IMR-90 (cell line): ENCODE data around the gene PXN.

Source experiments
- BHLHE40 ChIP-seq: fragments of 150-350 bp; IDR thresholded peaks from 2 replicates; pipeline ENCODE4 v1.6.1; 2016; ENCODE audit warnings: mild to moderate bottlenecking, low read depth, low read length
- CHD1 ChIP-seq: IDR thresholded peaks from 2 replicates; pipeline ENCODE4 v1.6.1; 2012; ENCODE audit warnings: low read depth, low read length, improper control_type of control experiment
- FOS ChIP-seq: fragments of 150-350 bp; IDR thresholded peaks from 2 replicates; pipeline ENCODE4 v1.6.1; 2016; ENCODE audit warnings: low read depth, low read length
- MAFK ChIP-seq: IDR thresholded peaks from 2 replicates; pipeline ENCODE4 v1.6.1; 2012; ENCODE audit warnings: low read depth, low read length, improper control_type of control experiment
- MAZ ChIP-seq: IDR thresholded peaks from 2 replicates; pipeline ENCODE4 v1.6.1; 2012; ENCODE audit warnings: low read depth, mild to moderate bottlenecking, low read length, improper control_type of control experiment, moderate library complexity, borderline replicate concordance
- MXI1 ChIP-seq: IDR thresholded peaks from 2 replicates; pipeline ENCODE4 v1.6.1; 2012; ENCODE audit warnings: low read depth, mild to moderate bottlenecking, low read length, moderate library complexity, borderline replicate concordance
- NFE2L2 ChIP-seq: fragments of 150-350 bp; IDR thresholded peaks from 2 replicates; pipeline ENCODE4 v1.6.1; 2016; ENCODE audit warnings: low read depth, mild to moderate bottlenecking, low read length
- POLR2A ChIP-seq: IDR thresholded peaks from 2 replicates; pipeline ENCODE4 v1.6.1; 2012; ENCODE audit warnings: mild to moderate bottlenecking, low read depth, low read length
- RAD21 ChIP-seq: IDR thresholded peaks from 2 replicates; pipeline ENCODE4 v1.6.1; 2012; ENCODE audit warnings: low read length, improper control_type of control experiment
- RCOR1 ChIP-seq: IDR thresholded peaks from 2 replicates; pipeline ENCODE4 v1.6.1; 2012; ENCODE audit warnings: mild to moderate bottlenecking, low read length, improper control_type of control experiment; ENCODE audit not compliant: insufficient replicate concordance
- RFX5 ChIP-seq: IDR thresholded peaks from 2 replicates; pipeline ENCODE4 v1.8.0; 2012; ENCODE audit warnings: low read depth, mild to moderate bottlenecking, low read length, moderate library complexity
- SMC3 ChIP-seq: fragments of 150-350 bp; IDR thresholded peaks from 2 replicates; pipeline ENCODE4 v1.6.1; 2016; ENCODE audit warnings: low read depth, mild to moderate bottlenecking, antibody characterized with exemption, low read length, moderate library complexity
- TF ChIP-seq, protein P1 (sequence below): conservative IDR thresholded peaks from 2 replicates; pipeline ENCODE4 v1.5.1; 2012; ENCODE audit warnings: mild to moderate bottlenecking, low read depth, low read length, improper control_type of control experiment
- TF ChIP-seq, protein P2 (sequence below): fragments of 150-350 bp; IDR thresholded peaks from 2 replicates; pipeline ENCODE4 v1.6.1; 2017; ENCODE audit warnings: mild to moderate bottlenecking, antibody characterized with exemption, low read length, low read depth

DNA sequence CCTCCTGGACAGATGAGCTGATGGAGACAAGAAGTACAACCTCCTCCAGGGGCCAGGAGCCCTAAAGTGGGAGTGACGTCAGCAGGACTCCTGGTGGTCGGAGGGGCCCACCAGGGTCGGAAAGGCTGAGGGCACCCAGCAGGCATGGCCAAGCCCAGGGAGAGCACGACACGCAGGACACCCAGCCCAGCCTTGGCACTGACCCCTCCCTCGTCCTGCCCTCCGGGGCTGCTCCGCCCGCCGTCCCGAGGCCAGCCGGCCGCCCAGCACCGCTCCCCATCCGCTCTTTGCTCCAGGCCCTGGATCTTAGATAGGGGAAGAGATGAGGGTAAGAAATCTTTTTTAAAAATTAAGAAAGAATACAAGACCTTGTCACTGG, 50.2 kb downstream of the PXN start:
- TF ChIP-seq RAD21 (no peak), NFE2L2 (no peak), POLR2A (no peak), RFX5 (no peak), MAZ (no peak), RCOR1 (no peak), CHD1 (no peak), SMC3 (no peak), FOS (no peak), BHLHE40 (no peak), MAFK (no peak), MXI1 (no peak)
- TF ChIP-seq, protein P1, sequence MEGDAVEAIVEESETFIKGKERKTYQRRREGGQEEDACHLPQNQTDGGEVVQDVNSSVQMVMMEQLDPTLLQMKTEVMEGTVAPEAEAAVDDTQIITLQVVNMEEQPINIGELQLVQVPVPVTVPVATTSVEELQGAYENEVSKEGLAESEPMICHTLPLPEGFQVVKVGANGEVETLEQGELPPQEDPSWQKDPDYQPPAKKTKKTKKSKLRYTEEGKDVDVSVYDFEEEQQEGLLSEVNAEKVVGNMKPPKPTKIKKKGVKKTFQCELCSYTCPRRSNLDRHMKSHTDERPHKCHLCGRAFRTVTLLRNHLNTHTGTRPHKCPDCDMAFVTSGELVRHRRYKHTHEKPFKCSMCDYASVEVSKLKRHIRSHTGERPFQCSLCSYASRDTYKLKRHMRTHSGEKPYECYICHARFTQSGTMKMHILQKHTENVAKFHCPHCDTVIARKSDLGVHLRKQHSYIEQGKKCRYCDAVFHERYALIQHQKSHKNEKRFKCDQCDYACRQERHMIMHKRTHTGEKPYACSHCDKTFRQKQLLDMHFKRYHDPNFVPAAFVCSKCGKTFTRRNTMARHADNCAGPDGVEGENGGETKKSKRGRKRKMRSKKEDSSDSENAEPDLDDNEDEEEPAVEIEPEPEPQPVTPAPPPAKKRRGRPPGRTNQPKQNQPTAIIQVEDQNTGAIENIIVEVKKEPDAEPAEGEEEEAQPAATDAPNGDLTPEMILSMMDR: no peak
- TF ChIP-seq, protein P2, sequence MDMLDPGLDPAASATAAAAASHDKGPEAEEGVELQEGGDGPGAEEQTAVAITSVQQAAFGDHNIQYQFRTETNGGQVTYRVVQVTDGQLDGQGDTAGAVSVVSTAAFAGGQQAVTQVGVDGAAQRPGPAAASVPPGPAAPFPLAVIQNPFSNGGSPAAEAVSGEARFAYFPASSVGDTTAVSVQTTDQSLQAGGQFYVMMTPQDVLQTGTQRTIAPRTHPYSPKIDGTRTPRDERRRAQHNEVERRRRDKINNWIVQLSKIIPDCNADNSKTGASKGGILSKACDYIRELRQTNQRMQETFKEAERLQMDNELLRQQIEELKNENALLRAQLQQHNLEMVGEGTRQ: no peak
